ENCODE measurements around the gene ARHGAP26. TPM values are rescaled to one million over a fixed set of nuclear protein-coding genes. Genes with fewer than 3 reads are reported as not detected.

Gene ARHGAP26
- total RNA-seq, 1 donor from 2014 or later = 7.4 TPM

DNA sequence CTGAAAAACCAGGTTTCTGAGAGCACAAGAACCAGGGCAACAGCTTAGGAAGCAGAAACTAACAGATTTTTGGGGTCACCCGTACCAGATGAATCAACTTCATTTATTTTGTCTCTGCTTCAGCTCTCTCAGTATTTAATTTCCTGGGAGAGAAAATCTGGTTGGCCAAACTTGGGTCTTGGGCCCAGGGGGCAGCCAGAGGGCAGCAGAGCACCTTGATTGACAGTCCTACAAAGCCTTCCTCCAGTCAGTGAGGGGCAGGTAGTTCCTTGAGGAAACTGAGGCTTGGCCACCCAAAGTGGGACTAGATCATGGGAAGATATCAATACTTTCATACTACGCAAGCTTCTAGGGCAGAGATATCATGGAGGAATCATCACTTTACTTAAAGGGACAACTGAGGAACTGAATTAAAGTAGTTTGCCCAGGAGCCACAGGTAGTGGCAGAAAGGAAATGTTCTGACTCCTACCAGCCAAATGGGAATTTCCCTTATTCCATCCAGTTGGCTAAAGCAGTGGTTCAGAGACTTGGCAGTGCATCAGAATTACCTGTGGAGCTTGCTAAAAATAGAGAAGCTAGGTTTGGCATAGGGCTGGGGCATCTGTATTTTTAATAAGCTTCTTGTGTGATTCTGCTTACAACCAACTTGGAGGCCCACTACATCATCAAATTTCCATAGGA, 21.5 kb upstream of the ARHGAP26 start:
- peak; percentile 59 for ATAC-seq
- DNase-seq (ENCODE audit: low spot score) = peak; percentile 45

DNA sequence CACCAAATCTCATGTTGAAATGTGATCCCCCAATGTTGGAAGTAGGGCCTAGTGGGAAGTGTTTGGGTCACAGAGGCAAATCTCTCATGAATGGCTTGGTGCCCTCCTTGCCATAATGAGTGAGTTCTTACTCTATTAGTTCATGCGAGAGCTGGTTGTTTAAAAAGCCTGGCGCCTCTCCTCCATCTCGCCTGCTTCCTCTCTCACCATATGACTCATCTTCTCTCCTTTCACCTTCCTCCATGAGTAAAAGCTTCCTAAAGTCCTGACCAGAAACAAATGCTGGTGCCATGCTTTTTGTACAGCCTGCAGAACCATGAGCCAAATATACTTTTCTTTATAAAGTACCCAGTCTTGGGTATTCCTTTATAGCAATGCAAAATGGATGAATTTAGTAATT, 20.9 kb upstream of the ARHGAP26 start:
- DNase-seq (ENCODE audit: low spot score) (peak; percentile 11), ATAC-seq (no peak)

DNA sequence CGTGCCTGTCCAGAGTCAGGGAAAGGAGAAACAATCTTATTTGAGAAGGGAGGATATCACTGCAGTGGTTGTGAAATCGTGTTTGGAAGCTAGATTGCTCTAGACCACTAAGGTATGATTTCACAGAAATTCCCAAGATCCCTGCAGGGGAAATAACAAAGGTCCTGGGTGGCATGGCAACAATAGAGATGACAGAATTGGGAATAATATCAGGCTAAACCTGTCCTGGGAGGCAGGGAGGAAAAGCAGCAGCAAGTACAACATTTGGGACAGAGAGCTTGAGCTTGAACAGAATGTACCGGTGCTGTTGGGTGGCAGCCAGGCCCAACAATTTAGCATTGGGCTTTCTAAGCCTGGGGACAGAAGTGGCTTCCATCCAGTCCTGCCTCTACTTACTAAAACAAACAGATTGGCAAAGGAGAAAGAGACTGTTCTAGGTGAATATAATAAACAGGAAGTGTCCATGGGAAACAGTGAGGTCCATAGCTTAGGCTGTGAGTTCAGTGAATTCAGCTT, 17.0 kb upstream of the ARHGAP26 start:
- peak; percentile 55 for DNase-seq (ENCODE audit: low spot score)
- peak; percentile 64 for ATAC-seq

DNA sequence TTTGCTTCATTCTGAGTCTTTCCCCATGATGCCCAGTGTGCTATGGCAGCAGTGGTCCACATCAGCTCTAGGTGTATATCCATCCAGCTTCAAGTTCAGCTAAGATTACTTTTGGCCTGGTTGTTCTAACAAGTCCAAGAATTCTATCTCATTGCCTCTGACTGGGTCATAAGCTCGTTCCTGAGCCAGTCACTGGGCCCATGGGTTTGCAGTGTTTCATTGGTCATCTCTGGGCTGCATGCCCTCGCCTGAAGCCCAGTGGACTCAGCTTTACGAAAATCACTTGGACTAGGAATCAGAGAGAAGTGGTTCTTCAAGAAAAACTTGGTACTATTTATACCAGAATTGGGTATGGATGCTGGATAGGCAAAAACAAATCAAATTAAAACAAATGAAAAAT, 16.1 kb upstream of the ARHGAP26 start:
- DNase-seq (ENCODE audit: low spot score) = no peak
- no peak for ATAC-seq

DNA sequence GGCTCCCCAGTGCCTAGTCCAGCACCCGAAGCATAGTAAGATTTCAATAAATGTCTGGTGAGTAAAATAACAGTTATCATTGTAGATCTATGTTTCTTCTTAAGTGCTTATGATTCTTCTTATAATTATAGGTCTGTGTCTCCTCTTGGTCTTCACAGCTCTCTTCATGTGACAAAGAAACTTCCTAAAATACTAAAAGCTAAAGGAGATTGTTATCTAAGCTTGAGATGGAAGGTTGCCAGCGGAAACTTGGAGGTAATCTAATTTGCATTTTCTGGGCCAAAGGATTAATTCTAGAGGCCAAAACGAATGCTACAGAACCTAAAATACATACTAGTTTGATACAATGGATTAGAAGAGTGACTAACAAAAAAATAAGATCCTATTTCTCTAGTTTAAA, 13.6 kb upstream of the ARHGAP26 start:
- no peak for DNase-seq (ENCODE audit: low spot score)

DNA sequence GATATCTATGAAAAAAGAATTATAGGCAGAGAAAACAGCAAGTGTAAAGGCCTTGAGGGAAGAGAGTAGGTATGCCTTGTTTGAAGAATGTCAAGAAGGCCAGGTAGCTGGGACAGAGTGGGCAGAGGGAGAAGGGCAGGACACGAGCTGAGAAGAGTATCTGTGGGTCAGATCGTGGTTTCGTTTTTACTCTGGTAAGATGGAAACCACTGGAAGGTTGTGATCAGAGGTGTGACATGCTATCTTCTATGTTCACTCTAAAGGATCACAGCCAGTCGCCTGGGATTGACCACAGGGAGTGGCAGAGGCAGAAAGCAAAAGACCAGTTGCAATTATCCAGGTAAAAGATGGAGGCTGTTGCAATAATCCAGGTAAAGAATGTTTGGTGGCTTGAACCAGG, 12.6 kb upstream of the ARHGAP26 start:
- no peak for DNase-seq (ENCODE audit: low spot score)
- no peak for ATAC-seq

More for the DNA sequence above, 13.6 kb upstream of the ARHGAP26 start:
- no peak for ATAC-seq

DNA sequence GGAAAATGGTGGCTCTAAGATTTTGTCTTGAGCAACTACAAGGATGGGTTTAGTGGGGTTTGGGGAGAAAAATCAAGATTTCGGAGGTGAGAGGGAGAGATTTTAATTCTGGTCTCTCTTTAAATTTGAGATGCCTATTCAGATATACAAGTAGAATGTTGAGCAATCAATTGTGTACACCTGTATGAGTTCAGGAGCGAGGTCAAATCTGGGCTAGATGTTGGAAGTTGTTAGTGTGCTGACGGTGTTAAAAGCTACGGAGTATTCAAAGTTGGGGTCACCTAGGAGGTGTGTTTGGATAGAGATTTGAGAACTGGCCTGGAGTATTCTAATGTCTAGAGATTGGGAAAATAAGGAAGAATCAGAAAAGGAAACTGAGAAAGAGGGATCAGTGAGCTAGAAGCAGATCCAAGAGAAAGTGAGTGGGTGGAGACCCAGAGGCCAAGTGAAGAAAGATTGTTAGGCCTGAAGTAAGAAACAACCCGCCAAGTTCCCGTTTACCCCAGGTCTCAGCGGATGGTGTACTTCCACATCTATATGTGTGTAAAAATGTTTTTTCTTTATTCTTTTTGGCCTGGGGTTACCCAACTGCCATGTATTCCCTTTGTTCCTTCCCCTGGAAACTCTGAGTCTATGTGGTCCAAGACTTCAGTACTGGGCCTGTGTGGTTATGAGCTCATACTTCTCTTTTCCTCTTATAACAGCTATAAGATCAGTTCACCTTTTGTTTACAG, 11.9 kb upstream of the ARHGAP26 start:
- ATAC-seq (peak; percentile 77), DNase-seq (ENCODE audit: low spot score) (no peak)

DNA sequence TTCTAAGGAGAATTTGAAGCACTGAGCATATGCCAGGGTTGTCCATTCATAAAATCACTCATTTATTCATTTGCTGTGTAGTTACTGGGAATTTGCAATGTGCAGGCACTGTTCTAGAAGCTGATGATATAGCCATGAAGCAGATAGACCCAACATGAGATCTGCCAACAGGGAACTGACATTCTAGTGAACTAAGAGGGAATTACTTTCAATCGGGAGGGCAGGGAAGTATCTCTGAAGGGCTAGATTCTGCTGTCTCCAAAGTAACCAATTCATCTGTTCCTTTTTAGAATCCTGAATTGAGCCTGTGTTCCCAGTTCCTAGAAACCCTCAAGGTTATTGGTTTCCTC, 11.4 kb upstream of the ARHGAP26 start:
- ATAC-seq (no peak), DNase-seq (ENCODE audit: low spot score) (no peak)

DNA sequence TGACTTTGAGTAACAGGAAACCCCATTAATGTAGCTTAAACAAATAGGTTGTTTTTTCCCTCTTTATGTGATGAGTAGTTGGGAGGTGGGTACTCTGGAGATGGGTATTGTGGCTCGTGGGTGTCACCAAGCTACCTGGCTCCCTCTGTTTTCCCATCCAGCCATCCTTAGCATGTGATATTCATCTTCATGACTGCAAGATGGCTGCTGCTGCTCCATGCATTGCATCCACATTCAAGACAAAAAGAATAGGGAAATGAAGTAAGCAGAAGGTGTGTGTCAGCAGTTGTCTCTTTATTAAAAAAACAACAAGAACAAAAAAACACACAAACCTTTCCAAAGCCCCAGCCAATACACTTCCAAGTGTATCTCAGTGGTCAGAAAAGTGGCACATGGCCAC, 6.5 kb upstream of the ARHGAP26 start:
- DNase-seq (ENCODE audit: low spot score) = no peak
- ATAC-seq = no peak

DNA sequence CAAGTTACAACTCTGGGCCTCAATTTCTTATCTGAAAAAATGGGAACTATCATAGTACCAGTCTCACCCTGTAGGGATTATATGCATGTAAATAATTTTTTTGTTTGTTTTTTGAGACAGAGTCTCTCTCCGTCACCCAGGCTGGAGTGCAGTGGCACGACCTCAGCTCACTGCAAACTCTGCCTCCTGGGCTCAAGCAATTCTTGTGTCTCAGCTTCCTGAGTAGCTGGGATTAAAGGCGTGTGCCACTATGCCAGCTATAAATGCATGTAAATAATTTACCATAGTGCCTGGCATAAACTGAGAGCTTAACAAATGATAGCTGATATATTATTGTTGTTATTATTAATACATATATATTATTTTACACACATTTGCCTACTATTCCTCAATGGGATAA, 3.0 kb upstream of the ARHGAP26 start:
- DNase-seq (ENCODE audit: low spot score) = no peak

DNA sequence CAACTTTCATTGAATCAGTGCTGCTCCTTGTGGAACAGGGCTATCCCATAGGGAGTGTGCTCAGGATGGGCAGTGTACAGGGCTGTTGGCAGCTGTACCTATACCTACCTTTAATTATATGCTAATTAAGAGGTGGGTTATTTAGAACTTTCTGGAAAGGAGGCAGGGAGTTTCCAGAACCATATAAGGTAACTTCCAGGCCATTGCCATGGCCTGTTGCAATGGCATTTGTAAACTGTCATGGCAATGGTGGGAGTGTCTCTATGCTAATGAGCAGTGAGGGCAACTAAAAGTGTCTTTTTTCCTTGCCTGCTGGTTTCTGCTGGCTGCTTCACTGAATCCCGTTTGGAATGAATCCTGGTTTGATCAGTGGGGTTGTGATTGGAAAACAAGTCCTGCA, 2.3 kb upstream of the ARHGAP26 start:
- DNase-seq (ENCODE audit: low spot score) = no peak
- ATAC-seq = no peak

More for the DNA sequence above, 3.0 kb upstream of the ARHGAP26 start:
- no peak for ATAC-seq

DNA sequence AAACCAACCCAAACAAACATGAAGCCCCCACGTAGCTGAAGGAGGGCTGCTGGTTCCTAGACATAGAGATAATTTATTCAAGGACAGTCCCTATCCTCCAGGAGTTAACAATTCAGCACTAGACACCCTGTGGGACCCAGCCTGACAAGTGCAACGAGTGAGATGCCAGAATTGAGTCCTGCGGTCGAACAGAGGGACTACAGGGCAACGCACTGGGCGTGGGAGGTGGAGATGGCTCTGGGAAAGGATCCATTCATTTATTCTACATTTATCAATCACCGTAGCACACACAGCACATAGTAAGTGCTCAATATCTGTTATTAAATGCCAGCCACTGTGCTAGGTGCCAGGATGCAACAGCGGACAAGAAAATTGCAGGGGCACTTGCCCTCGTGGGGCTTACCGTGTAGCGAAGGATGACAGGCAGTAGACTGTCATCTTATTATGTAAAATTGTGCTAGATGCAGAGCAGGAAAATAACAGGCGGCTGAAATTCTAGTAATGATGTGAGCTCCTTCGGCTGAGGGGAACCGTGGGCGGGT, 855 bp upstream of the ARHGAP26 start:
- ATAC-seq (no peak), DNase-seq (ENCODE audit: low spot score) (no peak)

DNA sequence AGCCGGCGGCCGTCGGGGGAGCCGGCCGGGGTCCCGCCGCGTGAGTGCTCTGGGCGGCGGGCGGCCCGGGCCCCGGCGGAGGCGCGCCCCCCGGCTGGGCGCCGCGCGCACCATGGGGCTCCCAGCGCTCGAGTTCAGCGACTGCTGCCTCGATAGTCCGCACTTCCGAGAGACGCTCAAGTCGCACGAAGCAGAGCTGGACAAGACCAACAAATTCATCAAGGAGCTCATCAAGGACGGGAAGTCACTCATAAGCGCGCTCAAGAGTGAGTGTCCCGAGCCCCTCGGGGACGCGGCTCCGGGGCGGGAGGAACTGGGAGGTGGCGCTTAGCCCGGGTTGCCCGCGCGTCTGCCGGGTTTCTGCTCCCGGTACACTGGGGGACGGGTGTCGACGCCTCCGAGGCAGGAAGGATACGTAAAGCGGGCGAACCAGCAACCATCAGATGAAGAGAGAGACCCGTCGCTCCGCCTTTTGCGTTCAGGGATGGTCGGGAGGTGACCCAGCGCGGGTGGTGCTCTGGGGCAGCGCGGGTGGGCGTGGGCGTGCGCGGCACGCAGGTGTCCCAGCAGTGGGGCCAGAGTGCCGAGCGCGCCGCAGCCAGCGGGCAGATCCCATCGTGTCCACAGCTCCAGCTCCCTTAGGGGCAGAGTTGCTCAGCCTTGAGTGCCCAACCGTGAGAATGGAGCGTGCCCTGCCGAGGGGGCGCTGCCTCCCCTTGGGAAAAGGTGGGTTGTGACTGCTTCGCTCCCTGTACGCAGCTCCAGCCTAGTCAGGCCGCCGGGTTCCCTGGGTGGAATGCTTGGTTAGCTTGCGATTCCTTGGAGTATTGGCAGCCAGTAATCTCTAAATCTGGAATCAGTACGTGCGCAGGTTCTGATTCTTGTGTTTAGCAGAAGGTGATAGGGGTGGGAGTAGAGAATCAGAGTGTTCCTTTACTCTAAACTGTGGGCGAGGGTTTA, 753 bp downstream of the ARHGAP26 start:
- peak; percentile 51 for ATAC-seq

DNA sequence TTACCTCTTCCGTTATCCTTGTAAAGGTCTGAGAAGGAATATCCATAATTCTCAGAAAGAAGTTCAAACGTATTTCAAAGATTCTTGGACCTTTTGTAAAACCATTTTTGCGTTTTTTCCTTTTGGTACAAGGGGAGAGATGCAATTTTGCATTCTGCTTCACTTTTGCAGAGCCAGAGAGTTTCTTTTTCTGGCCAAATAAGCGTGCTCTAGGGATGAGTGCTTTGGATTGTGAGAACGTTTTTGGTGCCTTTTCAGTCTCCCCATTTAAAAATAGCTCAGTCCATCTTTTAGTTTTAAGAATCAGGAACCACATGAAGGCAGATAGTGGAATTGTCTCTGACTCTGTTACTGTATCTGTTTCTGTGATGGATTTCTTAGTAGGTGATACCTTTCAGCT, 1.5 kb downstream of the ARHGAP26 start:
- ATAC-seq (no peak), DNase-seq (ENCODE audit: low spot score) (no peak)

More for the DNA sequence above, 753 bp downstream of the ARHGAP26 start:
- DNase-seq (ENCODE audit: low spot score) = peak; percentile 67

DNA sequence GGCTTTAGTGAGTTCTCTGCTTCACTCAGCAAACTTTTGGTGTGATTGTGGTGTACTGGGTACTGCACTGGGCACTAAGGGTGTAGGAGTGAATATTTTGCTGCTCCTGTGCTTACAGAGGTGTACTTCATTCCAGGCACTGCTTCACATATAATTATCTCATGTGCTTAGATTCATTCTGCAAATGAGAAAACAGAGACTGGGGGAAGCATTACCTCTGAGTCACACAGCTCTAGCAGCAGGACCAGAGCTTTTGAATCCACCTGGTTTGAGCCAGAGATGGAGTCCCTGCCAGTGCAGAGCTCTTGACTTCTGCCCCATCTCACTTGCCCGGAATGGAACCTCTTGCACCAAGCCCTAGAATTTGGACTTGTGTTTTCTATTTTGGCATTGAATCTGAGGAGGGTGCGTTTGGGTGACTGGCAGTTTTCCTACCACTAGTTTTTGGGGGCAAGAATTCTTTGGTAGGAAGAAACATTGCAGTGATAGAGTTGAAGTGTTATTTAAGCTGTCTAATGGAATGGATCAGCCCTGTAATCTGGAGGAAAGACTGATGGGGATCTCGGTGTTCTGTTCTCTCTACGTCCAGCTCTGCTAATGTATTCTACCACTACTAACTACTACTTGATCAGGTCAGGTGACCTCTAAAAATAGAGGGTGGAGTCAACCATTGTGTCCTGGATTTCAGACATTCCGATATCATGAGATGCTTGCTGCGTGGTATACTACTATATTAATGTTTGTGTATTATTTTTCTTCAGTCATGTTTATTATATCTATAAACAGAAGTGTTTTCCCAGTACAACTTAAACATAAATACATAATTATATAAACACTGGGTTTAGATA, 2.5 kb downstream of the ARHGAP26 start:
- ATAC-seq (no peak), DNase-seq (ENCODE audit: low spot score) (no peak)

DNA sequence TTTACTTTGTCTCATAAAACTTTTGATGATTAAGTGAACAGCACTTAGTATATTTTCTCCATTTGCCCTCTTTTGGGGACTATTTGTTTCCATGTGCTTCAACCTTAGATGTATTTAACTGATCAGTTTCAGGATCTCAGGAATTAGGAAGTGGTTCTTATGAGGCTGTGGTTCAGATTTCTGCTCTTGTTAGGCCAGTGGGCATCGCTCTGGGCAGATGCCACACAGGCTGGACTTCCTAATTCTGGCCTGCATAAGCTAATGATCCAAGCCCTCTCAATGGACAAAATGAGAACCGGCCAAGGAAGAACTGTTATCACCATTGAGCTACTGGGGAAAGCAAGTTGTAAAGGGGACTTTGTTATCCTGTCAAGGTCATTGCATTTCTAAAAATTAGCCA, 6.9 kb downstream of the ARHGAP26 start:
- DNase-seq (ENCODE audit: low spot score) (no peak), ATAC-seq (no peak)

DNA sequence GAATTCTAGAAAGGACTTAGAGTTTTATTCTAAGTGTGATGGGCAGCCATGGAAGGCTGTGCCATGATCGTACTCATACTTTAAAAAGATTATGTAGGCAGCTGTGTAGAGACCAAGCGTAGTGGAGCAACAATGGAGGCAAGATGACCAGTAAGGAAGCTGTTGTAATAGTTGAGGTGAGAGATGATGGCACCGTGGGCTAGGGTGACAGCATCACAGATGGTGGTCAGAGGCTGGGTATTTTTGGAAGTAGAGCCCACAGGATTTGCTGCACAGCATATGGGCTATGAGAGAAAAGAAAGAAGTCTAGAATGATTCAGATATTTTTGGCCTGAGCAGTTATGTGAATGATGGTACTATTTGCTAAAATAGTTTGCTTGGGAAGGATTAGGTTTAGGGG, 7.7 kb downstream of the ARHGAP26 start:
- ATAC-seq (no peak), DNase-seq (ENCODE audit: low spot score) (no peak)

DNA sequence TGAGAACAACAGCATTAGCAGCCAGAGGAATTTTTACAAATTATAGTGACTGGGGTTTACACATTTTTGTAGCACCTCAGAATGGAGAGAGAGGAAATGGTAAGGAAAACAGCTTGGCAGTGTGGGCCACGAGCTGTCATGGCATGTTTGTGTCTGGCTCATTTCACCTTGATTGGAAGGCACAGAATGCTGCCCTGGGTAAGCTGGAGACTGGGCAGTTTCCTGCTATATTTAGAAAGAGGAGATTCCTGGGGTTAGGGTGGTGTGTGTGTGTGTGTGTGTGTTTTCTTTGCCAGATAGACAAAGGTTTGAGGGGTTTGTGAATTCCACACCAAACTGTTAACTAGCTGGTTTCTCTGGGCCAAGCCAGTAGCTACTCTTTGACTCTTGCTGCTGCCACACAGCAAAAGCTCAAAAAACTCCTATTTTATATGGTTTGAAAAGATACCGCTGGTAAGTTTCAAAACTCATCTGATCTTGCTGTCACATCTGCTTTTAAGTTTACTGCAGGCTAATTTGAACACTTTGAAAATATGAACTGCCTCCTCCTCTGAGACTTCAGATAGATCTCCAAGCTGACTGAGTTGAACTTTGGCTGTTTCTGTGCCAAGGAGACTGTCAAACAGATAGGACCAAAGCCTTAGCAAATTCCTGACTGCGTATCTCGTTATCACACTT, 9.1 kb downstream of the ARHGAP26 start:
- DNase-seq (ENCODE audit: low spot score) (no peak), ATAC-seq (no peak)

DNA sequence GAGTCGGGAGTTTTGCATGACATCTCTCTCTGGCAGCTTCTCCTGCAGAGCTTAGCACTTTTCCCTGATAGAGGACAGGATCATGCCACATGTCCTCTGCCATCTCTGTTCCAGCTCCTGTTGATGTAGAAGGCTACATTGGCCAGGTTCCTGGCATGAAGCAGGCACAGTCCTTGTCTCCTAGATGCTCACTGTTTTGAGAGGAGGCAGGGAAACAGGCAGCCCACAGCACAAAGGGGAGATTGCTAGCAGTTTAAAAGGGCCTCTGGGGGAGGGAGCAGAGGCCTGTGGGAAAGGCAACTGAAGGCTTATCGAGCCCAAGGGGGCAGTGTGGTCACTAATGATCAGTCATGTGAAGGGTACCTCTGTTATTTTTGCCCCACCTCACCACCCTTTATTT, 10.7 kb downstream of the ARHGAP26 start:
- DNase-seq (ENCODE audit: low spot score) (no peak), ATAC-seq (no peak)
